Fibroblast of the aortic adventitia (primary cell): Measurements from ENCODE around the gene DTX3. TPM values are rescaled to one million over a fixed set of nuclear protein-coding genes. Genes with fewer than 3 reads are reported as not detected.
A peak's percentile ranks its signal among the peaks of the same experiment; 100 is the strongest.

Experiments
- DNase-seq: peaks from one replicate; pipeline ENCODE4 v3.0.0-alpha.2; 2010; ENCODE audit warnings: low read depth
- H3K4me3 ChIP-seq: 2 replicates; pipeline ENCODE4 v1.5.1; 2011; ENCODE audit warnings: low read depth, mild to moderate bottlenecking, control low read depth, low read length, moderate library complexity
- total RNA-seq: library from RNA; depleted of rRNA; stranded (reverse); fragments of >200 nt; gene quantifications from 2 replicates; pipeline ENCODE4 v1.2.3, GENCODE V29; 2012; ENCODE audit warnings: low replicate concordance
- TF ChIP-seq, protein P1 (sequence below): IDR thresholded peaks from 2 replicates; pipeline ENCODE4 v1.5.1; 2011; ENCODE audit warnings: mild to moderate bottlenecking, low read length, control low read depth, inconsistent platforms; ENCODE audit not compliant: insufficient read depth

Gene DTX3
- total RNA-seq, 1 donor: 16.9 TPM

- DNase-seq: no peak
- H3K4me3 ChIP-seq: no peak overlapping the region
- TF ChIP-seq, protein P1, sequence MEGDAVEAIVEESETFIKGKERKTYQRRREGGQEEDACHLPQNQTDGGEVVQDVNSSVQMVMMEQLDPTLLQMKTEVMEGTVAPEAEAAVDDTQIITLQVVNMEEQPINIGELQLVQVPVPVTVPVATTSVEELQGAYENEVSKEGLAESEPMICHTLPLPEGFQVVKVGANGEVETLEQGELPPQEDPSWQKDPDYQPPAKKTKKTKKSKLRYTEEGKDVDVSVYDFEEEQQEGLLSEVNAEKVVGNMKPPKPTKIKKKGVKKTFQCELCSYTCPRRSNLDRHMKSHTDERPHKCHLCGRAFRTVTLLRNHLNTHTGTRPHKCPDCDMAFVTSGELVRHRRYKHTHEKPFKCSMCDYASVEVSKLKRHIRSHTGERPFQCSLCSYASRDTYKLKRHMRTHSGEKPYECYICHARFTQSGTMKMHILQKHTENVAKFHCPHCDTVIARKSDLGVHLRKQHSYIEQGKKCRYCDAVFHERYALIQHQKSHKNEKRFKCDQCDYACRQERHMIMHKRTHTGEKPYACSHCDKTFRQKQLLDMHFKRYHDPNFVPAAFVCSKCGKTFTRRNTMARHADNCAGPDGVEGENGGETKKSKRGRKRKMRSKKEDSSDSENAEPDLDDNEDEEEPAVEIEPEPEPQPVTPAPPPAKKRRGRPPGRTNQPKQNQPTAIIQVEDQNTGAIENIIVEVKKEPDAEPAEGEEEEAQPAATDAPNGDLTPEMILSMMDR: no peak
These were observed 2.2 kb downstream of the DTX3 start for GRCh38 chr12:57606821-57607220.

GRCh38 chr12:57607958-57608663 lies 3.5 kb downstream of the DTX3 start:
- no peak for DNase-seq
- TF ChIP-seq, protein P1: no peak
- H3K4me3 ChIP-seq: no peak overlapping the region

- TF ChIP-seq, protein P1: no peak
- DNase-seq: no peak
- no peak overlapping the region for H3K4me3 ChIP-seq
These were observed 4.6 kb downstream of the DTX3 start for GRCh38 chr12:57609101-57609780.

DNA sequence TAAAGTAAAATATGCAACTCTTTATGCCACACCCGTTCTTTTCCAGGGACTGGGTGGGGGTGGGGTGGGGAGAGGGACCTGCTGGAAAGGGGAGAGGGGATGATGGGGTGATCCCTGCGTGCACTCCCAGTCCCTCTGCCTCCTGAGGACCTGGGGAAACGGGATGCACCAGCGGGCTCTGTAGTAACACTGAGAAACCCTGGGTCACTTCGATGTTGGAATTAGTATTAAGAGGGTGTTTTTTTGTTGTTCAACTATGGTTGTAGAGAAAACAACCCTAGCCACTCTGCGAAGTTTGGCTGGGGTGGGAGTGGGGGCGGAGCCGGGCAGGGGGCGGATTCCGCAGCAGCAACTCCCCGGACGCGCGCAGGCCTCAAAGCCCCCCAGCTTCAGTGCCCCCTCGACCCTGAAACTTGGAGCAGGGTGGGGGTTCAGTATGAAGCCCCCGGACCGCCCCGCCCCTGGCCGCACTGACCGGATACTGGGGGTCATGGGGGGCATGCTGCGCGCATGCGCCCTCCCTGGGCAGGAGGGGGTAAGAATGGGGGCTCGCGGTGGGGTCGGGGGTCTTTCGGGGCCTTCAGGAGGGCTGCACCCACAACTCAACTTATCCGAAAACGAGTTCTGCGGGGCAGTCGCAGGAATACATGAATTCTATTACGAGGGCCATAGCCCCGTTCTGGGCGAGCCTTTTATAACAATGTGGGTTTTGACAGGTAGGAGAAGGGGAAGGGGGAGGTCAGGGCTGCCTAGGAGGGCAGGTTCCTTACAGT lies 5.3 kb downstream of the DTX3 start:
- TF ChIP-seq, protein P1: no peak
- no peak for DNase-seq
- no peak overlapping the region for H3K4me3 ChIP-seq

DNA sequence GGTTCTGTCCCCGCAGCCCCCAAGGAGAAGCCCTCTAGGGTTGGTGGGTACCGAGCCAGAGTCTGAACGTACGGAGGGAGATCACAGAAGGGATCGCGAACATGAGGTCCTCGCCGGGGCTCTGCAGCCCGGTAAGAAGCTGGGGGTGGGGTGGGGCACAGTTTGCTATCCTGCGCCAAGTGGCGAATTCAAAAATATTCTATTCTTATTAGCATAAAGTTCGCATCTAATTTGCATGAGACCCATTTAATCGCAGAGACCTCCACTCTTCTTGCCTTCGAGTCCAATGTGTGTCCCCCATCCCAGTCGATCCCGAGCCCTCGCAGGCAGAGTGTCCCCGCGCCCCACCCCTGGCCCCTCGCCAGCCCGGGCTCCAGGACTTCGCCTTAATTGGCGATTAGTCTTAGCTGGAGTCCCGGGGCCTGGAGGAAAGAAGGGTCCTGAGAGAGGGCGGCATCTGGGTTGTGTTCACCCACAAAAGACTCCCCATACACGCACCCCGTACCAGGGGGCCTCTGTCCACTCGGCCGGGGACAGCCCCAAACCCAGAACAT lies 6.0 kb downstream of the DTX3 start:
- TF ChIP-seq, protein P1: no peak
- no peak for DNase-seq
- H3K4me3 ChIP-seq: peak overlapping the region; percentile 72

DNA sequence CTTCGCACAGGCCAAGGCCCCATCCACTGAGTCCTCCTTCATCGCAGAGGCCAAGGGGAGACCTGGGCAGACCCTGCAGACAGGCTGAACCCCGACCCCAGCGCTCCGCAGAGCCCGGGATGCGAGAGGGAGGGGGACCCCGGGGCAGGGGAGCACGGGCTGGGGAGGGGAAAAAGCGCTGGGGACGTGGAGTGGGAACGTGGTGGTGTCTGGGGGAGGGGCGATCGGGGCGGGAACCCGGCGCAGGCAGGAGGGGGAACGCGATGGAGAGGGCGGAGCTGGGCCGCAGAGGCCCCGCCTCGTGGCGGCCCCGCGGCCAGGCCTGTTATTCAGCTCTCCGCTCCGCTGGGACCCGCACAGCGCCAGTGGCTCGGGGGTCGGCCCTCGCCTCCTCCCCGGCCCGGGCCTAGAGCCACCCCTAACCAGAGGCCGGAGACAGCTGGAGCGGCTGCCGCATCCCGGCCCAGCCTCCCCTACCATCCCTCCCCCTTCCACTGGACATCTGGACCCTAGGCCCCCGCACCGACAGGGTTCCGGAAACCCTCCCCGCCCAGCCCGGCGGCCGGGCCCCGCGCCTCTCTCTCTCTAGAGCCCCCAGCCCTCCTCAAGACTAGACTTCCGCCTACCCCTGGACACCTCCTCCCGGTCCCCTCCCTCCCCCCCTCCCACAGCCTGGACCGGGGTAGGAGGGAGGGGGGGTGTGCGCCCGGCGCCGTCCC lies 6.6 kb downstream of the DTX3 start, which contains the start of gene ARHGEF25:
Gene ARHGEF25, plus strand, starts transcription at position 328 of the 719 bp plus-strand sequence. CDS start 460 bp downstream, outside the sequence.
- peak; percentile 37 for DNase-seq
- TF ChIP-seq, protein P1: no peak
- peak within 1 kb of the TSS; percentile 72 for H3K4me3 ChIP-seq
